HG03095 (cell line): ENCODE results near the gene DNAJC12.
"Not testable (repeated sequence)": the region's sequence is repeated elsewhere in the genome, so short reads cannot be mapped to it uniquely, and the experiment has no call there.

Experiments
- ATAC-seq: cut with Tn5 transposase; IDR thresholded peaks from one replicate; pipeline ENCODE4 v1.9.1; 2021; ENCODE audit warnings: moderate library complexity; ENCODE audit not compliant: unreplicated experiment

DNAJC12 gene

DNA sequence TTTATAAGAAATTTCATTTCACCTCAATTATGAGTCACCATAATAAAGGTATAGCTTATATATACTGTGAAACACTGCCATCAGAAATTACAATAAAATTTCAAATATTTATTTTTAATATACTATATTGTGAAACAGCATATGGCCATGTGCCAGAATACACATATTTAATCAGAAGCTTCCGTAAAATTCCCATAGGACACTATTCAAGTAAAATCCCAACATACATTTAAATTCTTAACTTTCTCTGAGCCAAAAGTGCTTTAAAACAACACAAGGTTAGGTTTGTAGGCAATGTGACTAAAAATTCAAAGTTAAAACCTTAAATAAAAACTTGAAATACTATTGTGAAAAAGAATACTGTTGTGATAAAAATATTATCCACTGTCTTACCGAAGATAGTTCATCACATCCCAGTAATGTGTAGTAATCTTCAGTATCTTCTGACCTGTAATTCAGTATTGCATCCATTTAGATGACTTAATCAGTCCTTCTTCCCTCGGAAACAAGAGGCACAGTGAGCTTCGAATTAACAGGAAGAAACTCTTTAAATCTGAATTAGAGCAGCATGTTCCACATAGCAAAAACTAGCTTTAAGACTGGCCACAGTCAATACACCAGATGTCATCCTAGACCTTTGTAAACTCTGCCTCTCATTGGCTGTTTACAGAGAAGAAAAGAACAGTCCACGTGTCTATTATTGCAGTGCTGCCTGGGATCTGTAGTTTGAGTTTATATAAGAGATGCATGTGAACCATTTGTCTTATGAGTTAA lies at the start of gene DNAJC12:
Gene DNAJC12, minus strand, starts transcription at position 648 of the 774 bp plus-strand sequence. Its CDS starts 177 bp downstream, at position 471.
- peak; percentile 87 for ATAC-seq

GRCh38 chr10:67884842-67885670 lies 47.1 kb upstream of the DNAJC12 start:
- ATAC-seq, result peak; percentile 55

DNA sequence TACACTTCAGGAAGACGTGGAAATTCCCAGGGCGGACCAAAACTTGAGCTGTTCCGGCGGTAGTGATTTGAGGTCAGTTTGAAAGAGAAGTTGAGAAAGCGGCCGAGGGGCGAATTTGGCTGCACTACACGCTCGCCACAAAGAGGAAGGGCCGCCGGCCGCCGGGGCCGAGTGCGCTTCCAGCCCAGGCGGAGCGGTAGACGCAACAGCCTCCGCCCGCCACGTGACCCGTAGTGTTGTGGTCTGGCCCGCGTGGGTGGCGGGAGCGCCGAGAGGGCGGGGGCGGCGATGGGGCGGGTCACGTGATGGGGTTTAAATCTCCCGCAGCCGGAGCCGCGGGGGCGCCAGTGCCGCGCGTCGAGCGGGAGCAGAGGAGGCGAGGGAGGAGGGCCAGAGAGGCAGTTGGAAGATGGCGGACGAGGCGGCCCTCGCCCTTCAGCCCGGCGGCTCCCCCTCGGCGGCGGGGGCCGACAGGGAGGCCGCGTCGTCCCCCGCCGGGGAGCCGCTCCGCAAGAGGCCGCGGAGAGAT lies 46.4 kb upstream of the DNAJC12 start, which contains the start of gene SIRT1:
Gene SIRT1, plus strand, starts transcription at position 344 of the 529 bp plus-strand sequence. Its CDS starts 66 bp downstream, at position 410.
- ATAC-seq, result peak; percentile 84

DNA sequence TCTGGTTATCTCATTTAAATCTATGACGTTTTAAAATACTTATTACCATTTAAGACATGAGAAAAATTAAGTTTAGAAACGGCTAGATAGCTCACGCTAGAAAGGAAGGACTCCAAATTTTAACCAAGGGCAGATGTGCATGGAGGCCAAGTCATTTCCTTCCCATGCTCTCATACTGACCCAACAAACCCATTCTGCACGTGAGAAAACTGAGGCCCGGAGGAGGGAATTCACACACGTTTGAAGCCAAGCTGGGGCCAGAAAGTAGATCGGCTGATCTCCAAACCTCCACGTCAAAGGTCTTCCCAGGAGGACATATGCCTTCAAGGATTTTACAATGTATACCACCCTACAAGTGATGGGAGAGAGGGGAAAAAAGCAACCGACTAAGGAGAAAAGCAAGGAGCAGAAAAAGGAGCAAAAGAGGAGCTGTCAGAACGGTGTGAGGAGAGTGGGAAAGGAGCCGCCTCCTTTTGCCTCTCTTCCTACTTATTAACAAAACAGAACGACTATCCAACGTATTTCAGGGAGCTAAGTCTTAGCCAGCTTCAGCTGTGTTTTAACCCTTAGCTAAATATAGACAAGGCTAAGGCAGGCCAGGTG lies 45.8 kb upstream of the DNAJC12 start:
- no peak for ATAC-seq

DNA sequence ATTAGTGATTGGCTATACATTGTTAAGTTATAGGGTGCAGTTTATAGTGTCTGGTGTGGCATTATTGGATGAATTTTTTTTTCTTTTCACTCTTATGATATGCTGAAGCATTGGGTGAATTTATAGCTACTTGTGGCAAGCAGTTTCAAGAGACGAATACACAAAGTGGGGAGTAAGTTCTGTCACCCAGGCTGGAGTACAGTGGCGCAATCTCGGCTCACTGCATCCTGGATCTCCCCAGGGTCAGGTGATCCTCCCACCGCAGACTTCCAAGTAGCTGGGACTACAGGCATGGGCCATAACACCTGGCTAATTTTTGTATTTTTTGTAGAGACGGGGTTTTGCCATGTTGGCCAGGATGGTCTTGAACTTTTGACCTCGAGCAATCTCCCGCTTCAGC lies 40.1 kb upstream of the DNAJC12 start:
- ATAC-seq, result no peak

- not testable (repeated sequence) for ATAC-seq
Observed at GRCh38 chr10:67877421-67877820, 39.4 kb upstream of the DNAJC12 start.

- ATAC-seq, result no peak
Observed at GRCh38 chr10:67875340-67876238, 37.6 kb upstream of the DNAJC12 start.

DNA sequence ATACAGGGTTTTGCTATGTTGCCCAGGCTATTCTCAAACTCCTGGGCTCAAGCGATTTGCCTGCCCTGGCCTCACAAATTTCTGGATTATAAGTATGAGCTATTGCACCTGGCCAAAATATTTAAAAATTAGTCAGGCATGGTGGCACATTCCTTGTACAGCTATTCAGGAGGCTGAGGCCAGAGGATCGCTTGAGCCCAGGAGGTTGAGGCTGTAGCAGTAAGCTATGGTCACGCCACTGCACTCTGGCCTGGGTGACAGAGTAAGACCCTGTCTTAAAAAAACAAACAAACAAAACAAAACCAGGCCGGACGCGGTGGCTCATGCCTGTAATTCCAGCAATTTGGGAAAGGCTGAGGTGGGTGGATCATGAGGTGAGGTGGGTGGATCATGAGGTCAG lies 32.0 kb upstream of the DNAJC12 start:
- ATAC-seq, result no peak

GRCh38 chr10:67868132-67868531 lies 30.1 kb upstream of the DNAJC12 start:
- no peak for ATAC-seq

DNA sequence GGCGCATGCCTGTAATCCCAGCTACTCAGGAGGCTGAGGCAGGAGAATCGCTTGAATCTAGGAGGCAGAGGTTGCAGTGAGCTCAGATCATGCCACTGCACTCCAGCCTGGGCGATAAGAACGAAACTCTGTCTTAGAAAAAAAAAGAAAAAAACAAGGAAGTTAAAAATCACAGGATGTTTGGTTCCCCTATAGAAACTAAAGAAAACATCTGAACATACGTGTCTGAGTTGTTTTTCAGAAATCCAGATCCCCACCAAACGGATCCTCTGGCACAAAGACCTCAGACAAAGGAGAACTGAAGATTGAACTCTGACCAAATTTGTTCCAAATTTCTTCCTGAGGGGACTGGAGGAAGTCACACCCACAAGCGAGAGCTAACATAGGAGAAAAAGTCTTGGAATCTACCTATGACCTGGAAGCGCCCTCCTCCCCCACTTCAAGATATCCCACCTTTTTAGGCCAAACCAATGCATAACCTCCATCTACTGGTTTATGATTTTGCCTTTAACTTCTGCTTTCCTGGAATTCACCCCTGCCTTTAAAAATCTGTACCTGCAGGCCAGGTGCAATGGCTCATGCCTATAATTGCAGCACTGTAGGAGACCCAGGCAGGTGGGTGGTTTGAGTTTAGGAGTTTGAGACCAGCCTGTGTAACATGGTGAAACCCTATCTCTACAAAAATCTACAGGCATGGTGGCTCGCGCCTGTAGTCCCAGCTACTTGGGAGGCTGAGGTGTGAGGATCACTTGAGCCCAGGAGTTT lies 26.8 kb upstream of the DNAJC12 start:
- ATAC-seq, result no peak

DNA sequence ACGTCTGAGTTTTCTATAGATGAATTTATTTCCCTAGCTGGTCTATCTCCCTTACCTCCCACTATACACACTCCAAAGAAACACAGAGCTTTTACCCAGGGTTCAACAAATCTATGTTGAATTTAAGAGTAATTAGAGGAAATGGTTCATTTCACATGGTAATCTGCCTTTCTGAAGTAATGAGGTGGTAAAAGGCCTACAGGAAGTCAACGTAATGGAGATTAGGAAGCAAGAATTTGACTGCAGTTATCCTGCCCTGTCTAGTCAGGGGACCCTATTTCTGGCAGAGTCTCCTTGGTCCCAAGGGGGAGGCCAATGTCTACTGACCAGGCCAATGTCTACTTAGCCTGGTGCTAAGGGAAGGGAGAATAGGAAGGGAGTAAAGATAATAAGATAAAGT lies 25.1 kb upstream of the DNAJC12 start:
- no peak for ATAC-seq

DNA sequence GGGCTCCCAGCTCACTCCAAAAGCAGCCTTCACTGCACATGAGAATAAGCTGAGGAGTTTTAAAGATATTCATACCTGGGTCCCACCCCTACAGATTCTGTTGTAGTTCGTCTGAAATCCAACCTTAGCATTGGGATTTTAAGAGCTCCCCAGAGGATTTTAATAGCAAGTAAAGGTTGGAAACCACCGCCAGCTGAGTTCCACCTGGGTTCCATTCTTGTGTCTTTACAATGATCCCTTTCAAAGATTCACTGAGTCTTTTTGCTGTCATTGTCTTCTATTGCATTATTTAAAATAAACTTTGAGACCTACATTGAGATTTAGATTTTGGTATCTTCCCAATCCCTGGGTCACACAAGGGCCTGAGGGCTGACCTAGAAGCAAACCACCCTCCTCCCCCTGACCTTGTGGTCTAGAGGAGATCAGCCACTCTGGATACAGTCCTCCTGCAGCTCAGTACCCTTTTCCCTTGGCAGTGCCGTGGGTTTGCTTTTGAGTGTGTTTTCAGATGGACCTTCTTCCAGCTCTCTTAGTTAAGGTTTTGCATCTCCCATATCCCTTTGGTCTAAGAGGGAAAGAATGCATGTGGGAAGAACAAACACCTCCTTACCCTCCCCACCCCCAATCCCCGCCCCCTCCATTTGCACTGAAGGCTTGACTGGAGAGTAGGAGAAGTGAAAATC lies 23.9 kb upstream of the DNAJC12 start:
- no peak for ATAC-seq

DNA sequence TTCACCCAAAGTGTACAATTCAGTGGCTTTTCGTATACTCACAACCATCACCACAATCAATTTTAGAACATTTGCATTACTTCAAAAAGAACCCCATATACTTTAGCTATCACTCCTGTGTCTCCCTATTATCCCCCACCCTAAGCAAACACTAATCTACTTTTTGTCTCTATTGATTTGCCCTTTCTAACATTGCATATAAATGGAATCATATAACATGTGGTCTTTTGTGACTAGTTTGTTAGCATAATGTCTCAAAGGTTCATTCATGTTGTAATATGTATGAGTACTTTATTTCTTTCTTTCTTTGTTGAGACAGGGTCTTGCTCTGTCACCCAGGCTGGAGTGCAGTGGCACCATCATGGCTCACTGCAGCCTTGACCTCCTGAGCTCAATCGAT lies 21.0 kb upstream of the DNAJC12 start:
- no peak for ATAC-seq

DNA sequence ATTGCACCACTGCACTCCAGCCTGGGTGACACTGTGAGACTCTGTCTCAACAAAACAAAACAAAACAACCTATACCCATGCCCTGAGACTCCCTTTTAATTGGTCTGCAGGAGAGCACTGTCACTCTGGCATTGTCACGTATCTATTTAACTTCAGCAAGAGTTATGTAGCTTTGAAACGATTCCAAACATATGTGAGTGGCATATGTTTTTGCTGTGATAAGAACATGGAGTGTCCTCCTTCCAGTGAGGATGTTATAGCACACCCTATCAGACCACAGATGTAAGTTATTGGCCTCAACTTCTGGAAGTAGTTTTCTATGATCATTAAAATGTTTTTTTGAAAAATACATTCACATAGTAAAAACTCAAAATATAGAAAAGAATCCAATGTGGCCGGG lies 15.5 kb upstream of the DNAJC12 start:
- ATAC-seq, result no peak

DNA sequence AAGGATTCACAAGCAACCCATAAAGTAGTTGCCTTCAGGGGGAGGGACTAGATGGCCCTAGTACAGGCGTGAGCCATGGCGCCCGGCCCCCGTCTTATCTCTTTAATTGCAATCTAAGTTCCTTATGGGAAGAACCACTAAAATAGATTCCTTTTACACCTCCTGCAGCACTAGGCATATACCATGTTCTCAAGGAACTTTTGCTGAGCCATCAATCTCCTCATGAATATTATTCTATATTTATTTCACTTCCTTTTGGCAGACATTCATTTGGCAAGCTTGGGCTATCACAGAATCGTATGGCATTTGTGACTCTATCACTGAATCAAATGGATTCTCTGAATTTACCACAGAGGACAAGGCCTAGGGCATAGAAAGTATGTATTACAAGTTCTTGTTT lies 14.8 kb upstream of the DNAJC12 start:
- ATAC-seq, result no peak

GRCh38 chr10:67851186-67851585 lies 13.2 kb upstream of the DNAJC12 start:
- ATAC-seq, result no peak

GRCh38 chr10:67849331-67850011 lies 11.5 kb upstream of the DNAJC12 start:
- ATAC-seq, result peak; percentile 91

GRCh38 chr10:67843284-67843683 lies 5.3 kb upstream of the DNAJC12 start:
- ATAC-seq, result no peak
